Ovary (tissue), 3 donors: Measurements from ENCODE around the gene ACTN2.

ENCODE experiments used
- EP300 ChIP-seq: sonication (generic); formaldehyde crosslinking; IDR thresholded peaks from one replicate; pipeline ENCODE4 v1.6.1; 2017; ENCODE audit warnings: antibody characterized with exemption
- POLR2A ChIP-seq: fragments of 450-650 bp; IDR thresholded peaks from one replicate; pipeline ENCODE4 v1.6.1; 2017; ENCODE audit warnings: antibody characterized with exemption, mild to moderate bottlenecking, moderate library complexity
- TF ChIP-seq, protein P1 (sequence below), 3 donors: fragments of 450-650 bp in 2 of 3; fragments of 200-600 bp in 1 of 3; IDR thresholded peaks; one replicate each; pipeline versions ENCODE4 v1.5.1 to v1.8.0; 2016 to 2022; ENCODE audit warnings: antibody characterized with exemption in 3 of 3, mild to moderate bottlenecking in 1 of 3
- donor health status: DM: no; HTN: no; CAD: no.

DNA sequence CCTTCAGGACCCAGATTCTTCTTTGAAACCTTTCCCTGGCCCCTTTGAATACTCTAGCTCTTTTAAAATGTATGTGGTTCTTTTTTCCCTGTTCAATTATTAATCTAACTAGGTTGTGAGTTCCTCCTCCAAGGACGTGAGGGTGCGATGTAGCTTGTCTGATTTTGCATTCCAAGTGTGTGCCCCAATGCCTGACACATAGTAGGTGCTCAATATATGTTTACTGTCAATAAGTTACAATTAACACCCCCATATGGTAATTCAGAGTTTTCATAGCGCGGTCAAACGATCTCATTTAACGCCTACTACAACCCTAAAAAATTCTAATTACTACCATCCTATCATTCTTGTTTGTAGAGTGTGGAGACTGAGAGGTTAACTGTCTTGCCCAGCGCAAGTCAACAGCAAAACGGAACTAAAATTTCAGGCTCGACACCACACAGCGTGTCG, 108.3 kb downstream of the ACTN2 start:
- TF ChIP-seq, protein P1, sequence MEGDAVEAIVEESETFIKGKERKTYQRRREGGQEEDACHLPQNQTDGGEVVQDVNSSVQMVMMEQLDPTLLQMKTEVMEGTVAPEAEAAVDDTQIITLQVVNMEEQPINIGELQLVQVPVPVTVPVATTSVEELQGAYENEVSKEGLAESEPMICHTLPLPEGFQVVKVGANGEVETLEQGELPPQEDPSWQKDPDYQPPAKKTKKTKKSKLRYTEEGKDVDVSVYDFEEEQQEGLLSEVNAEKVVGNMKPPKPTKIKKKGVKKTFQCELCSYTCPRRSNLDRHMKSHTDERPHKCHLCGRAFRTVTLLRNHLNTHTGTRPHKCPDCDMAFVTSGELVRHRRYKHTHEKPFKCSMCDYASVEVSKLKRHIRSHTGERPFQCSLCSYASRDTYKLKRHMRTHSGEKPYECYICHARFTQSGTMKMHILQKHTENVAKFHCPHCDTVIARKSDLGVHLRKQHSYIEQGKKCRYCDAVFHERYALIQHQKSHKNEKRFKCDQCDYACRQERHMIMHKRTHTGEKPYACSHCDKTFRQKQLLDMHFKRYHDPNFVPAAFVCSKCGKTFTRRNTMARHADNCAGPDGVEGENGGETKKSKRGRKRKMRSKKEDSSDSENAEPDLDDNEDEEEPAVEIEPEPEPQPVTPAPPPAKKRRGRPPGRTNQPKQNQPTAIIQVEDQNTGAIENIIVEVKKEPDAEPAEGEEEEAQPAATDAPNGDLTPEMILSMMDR (IDR thresholded peaks at IDR 0.05), result no peak
- no peak for TF ChIP-seq POLR2A
- no peak for TF ChIP-seq EP300
